Measurements from ENCODE around the gene LRRC32. TPM values are rescaled to one million over a fixed set of nuclear protein-coding genes. Genes with fewer than 3 reads are reported as not detected.

LRRC32 gene
- total and polyA plus RNA-seq, 9 of the 15 experiments (the other 6 are each of a cell fraction or from before 2014, with no cell fraction given): 0.10 to 0.50 (median 0.19) TPM; not detected in 5

DNA sequence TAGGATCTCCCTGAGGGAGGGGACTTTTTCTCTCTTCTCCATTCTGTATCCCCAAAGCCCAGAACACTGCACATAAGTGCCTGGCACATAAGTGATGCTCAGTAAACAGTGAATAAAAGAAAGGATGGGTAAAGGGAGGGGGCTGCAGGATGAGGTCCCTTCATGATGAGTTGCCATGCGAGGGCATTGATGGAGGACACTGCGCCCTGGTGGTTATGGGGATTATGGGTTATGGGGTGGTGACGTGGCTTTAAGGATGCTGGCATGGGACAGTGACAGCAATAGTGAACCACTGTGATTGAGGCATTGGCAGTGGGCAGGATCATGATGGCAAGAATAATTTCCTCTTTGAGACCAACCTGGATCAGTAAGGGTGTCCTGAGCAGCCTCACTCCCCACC, 43.9 kb upstream of the LRRC32 start (continued):
- TF ChIP-seq, protein P1, sequence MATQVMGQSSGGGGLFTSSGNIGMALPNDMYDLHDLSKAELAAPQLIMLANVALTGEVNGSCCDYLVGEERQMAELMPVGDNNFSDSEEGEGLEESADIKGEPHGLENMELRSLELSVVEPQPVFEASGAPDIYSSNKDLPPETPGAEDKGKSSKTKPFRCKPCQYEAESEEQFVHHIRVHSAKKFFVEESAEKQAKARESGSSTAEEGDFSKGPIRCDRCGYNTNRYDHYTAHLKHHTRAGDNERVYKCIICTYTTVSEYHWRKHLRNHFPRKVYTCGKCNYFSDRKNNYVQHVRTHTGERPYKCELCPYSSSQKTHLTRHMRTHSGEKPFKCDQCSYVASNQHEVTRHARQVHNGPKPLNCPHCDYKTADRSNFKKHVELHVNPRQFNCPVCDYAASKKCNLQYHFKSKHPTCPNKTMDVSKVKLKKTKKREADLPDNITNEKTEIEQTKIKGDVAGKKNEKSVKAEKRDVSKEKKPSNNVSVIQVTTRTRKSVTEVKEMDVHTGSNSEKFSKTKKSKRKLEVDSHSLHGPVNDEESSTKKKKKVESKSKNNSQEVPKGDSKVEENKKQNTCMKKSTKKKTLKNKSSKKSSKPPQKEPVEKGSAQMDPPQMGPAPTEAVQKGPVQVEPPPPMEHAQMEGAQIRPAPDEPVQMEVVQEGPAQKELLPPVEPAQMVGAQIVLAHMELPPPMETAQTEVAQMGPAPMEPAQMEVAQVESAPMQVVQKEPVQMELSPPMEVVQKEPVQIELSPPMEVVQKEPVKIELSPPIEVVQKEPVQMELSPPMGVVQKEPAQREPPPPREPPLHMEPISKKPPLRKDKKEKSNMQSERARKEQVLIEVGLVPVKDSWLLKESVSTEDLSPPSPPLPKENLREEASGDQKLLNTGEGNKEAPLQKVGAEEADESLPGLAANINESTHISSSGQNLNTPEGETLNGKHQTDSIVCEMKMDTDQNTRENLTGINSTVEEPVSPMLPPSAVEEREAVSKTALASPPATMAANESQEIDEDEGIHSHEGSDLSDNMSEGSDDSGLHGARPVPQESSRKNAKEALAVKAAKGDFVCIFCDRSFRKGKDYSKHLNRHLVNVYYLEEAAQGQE (IDR thresholded peaks at IDR 0.05; ENCODE audit: borderline replicate concordance): peak; percentile 44; the same call in 1 of the 2 replicates
- TF ChIP-seq, protein P1 (CRISPR knock-in tag; IDR thresholded peaks at IDR 0.05; ENCODE audit: low read depth): no peak
- no peak for TF ChIP-seq ATF1 (CRISPR knock-in tag; IDR thresholded peaks at IDR 0.05)
- 0 out of 2 replicates have a peak, but pooled peaks have one; percentile 17 for TF ChIP-seq ATF1 (tag; IDR thresholded peaks at IDR 0.05)
- TF ChIP-seq, protein P2, sequence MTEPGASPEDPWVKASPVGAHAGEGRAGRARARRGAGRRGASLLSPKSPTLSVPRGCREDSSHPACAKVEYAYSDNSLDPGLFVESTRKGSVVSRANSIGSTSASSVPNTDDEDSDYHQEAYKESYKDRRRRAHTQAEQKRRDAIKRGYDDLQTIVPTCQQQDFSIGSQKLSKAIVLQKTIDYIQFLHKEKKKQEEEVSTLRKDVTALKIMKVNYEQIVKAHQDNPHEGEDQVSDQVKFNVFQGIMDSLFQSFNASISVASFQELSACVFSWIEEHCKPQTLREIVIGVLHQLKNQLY (CRISPR knock-in tag; conservative IDR thresholded peaks at IDR 0.05): no peak
- TF ChIP-seq, protein P3, sequence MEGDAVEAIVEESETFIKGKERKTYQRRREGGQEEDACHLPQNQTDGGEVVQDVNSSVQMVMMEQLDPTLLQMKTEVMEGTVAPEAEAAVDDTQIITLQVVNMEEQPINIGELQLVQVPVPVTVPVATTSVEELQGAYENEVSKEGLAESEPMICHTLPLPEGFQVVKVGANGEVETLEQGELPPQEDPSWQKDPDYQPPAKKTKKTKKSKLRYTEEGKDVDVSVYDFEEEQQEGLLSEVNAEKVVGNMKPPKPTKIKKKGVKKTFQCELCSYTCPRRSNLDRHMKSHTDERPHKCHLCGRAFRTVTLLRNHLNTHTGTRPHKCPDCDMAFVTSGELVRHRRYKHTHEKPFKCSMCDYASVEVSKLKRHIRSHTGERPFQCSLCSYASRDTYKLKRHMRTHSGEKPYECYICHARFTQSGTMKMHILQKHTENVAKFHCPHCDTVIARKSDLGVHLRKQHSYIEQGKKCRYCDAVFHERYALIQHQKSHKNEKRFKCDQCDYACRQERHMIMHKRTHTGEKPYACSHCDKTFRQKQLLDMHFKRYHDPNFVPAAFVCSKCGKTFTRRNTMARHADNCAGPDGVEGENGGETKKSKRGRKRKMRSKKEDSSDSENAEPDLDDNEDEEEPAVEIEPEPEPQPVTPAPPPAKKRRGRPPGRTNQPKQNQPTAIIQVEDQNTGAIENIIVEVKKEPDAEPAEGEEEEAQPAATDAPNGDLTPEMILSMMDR (IDR thresholded peaks at IDR 0.05 in 2 of 3, conservative IDR thresholded peaks at IDR 0.05 in 1 of 3; ENCODE audit: insufficient read depth in 2 of 3, low read depth in 1 of 3, low read length in 3 of 3): peak; percentile 22 to 46 (median 43); a peak in 4 of 6 replicates
